IPS-20b (cell line): ENCODE data around the gene PLXND1.
"Not testable (repeated sequence)": the region's sequence is repeated elsewhere in the genome, so short reads cannot be mapped to it uniquely, and the experiment has no call there.

ENCODE experiments used
- H3K27ac ChIP-seq: one replicate; pipeline ENCODE4 v1.5.1; 2013; ENCODE audit warnings: low read length
- H3K27me3 ChIP-seq: 2 replicates; pipeline ENCODE4 v1.6.1; 2013; ENCODE audit warnings: mild to moderate bottlenecking, low read length, inconsistent platforms; ENCODE audit not compliant: insufficient read depth
- H3K36me3 ChIP-seq: 2 replicates; pipeline ENCODE4 v1.6.1; 2013; ENCODE audit warnings: low read depth, mild to moderate bottlenecking, inconsistent platforms, low read length, moderate library complexity; ENCODE audit not compliant: insufficient read depth
- H3K4me1 ChIP-seq: 2 replicates; pipeline ENCODE4 v1.6.1; 2013; ENCODE audit warnings: mild to moderate bottlenecking, control low read depth, inconsistent platforms, low read length, moderate library complexity; ENCODE audit not compliant: insufficient read depth
- H3K4me3 ChIP-seq: 2 replicates; pipeline ENCODE4 v1.5.1; 2013; ENCODE audit warnings: mild to moderate bottlenecking, low read length, inconsistent platforms
- H3K9ac ChIP-seq: 2 replicates; pipeline ENCODE4 v1.6.1; 2013; ENCODE audit warnings: low read depth, mild to moderate bottlenecking, inconsistent platforms, low read length, moderate library complexity
- H3K9me3 ChIP-seq: 2 replicates; pipeline ENCODE4 v1.6.1; 2013; ENCODE audit warnings: mild to moderate bottlenecking, low read depth, low read length, inconsistent platforms; ENCODE audit not compliant: insufficient read depth

Gene PLXND1

GRCh38 chr3:129610794-129611445 lies 4.4 kb upstream of the PLXND1 start:
- not testable (repeated sequence) for H3K4me3 ChIP-seq, H3K9me3 ChIP-seq, H3K9ac ChIP-seq, H3K27ac ChIP-seq, H3K36me3 ChIP-seq
- Histone ChIP-seq H3K4me1 (peaks cover 16% of the 10 kb centered on the region), H3K27me3 (peaks cover 27% of the 10 kb centered on the region)

GRCh38 chr3:129610276-129610675 lies 3.8 kb upstream of the PLXND1 start:
- no peaks in the 10 kb centered on the region for H3K9me3 ChIP-seq
- peaks cover 16% of the 10 kb centered on the region for H3K4me1 ChIP-seq
- no peaks in the 10 kb centered on the region for H3K36me3 ChIP-seq
- H3K27me3 ChIP-seq = peaks cover 34% of the 10 kb centered on the region
- H3K4me3 ChIP-seq = no peak overlapping the region
- no peak overlapping the region for H3K9ac ChIP-seq
- H3K27ac ChIP-seq = no peak overlapping the region

- no peaks in the 10 kb centered on the region for H3K9me3 ChIP-seq
- H3K27ac ChIP-seq = no peak overlapping the region
- peaks cover 16% of the 10 kb centered on the region for H3K4me1 ChIP-seq
- H3K27me3 ChIP-seq = peaks cover 39% of the 10 kb centered on the region
- H3K4me3 ChIP-seq = no peak overlapping the region
- no peaks in the 10 kb centered on the region for H3K36me3 ChIP-seq
- H3K9ac ChIP-seq = no peak overlapping the region
Measured at GRCh38 chr3:129609591-129610182, 3.2 kb upstream of the PLXND1 start.

- Histone ChIP-seq H3K4me1 (peaks cover 16% of the 10 kb centered on the region), H3K4me3 (no peak overlapping the region), H3K9ac (no peak overlapping the region), H3K27me3 (peaks cover 45% of the 10 kb centered on the region), H3K9me3 (no peaks in the 10 kb centered on the region), H3K27ac (no peak overlapping the region), H3K36me3 (no peaks in the 10 kb centered on the region)
Measured at GRCh38 chr3:129608936-129609590, 2.6 kb upstream of the PLXND1 start.

GRCh38 chr3:129608087-129608935 lies 1.8 kb upstream of the PLXND1 start:
- H3K9me3 ChIP-seq = no peaks in the 10 kb centered on the region
- no peak overlapping the region for H3K4me3 ChIP-seq
- no peaks in the 10 kb centered on the region for H3K36me3 ChIP-seq
- no peak overlapping the region for H3K27ac ChIP-seq
- no peak overlapping the region for H3K9ac ChIP-seq
- peaks cover 16% of the 10 kb centered on the region for H3K4me1 ChIP-seq
- H3K27me3 ChIP-seq = peaks cover 49% of the 10 kb centered on the region

- peak overlapping the region; percentile 70 for H3K4me3 ChIP-seq
Measured at GRCh38 chr3:129607391-129608068, 1.1 kb upstream of the PLXND1 start.

GRCh38 chr3:129605922-129606635 lies 397 bp downstream of the PLXND1 start:
- no peak overlapping the region for H3K27ac ChIP-seq

More at GRCh38 chr3:129607391-129608068, 1.1 kb upstream of the PLXND1 start:
- peaks cover 49% of the 10 kb centered on the region for H3K27me3 ChIP-seq
- no peaks in the 10 kb centered on the region for H3K36me3 ChIP-seq
- H3K9ac ChIP-seq = peak overlapping the region; percentile 68; the same call in 1 of the 2 replicates
- peaks cover 20% of the 10 kb centered on the region for H3K4me1 ChIP-seq
- no peaks in the 10 kb centered on the region for H3K9me3 ChIP-seq
- no peak overlapping the region for H3K27ac ChIP-seq

GRCh38 chr3:129605203-129605921 lies 1.1 kb downstream of the PLXND1 start:
- Histone ChIP-seq H3K4me1 (peaks cover 24% of the 10 kb centered on the region), H3K36me3 (no peaks in the 10 kb centered on the region), H3K27ac (no peak overlapping the region), H3K4me3 (peak overlapping the region; percentile 63), H3K9me3 (no peaks in the 10 kb centered on the region), H3K27me3 (peaks cover 49% of the 10 kb centered on the region), H3K9ac (no peak overlapping the region)

More at GRCh38 chr3:129605922-129606635, 397 bp downstream of the PLXND1 start:
- Histone ChIP-seq H3K4me1 (peaks cover 24% of the 10 kb centered on the region), H3K4me3 (peak overlapping the region; percentile 63; the same call in 1 of the 2 replicates), H3K9me3 (no peaks in the 10 kb centered on the region), H3K9ac (no peak overlapping the region), H3K27me3 (peaks cover 49% of the 10 kb centered on the region), H3K36me3 (no peaks in the 10 kb centered on the region)

GRCh38 chr3:129604767-129605166 lies 1.7 kb downstream of the PLXND1 start:
- Histone ChIP-seq H3K36me3 (no peaks in the 10 kb centered on the region), H3K9ac (no peak overlapping the region), H3K4me1 (peaks cover 28% of the 10 kb centered on the region), H3K27ac (no peak overlapping the region), H3K9me3 (no peaks in the 10 kb centered on the region), H3K27me3 (peaks cover 49% of the 10 kb centered on the region), H3K4me3 (peak overlapping the region; percentile 50)

GRCh38 chr3:129603991-129604749 lies 2.3 kb downstream of the PLXND1 start:
- H3K36me3 ChIP-seq = no peaks in the 10 kb centered on the region
- no peak overlapping the region for H3K27ac ChIP-seq
- peak overlapping the region; percentile 50; the same call in 1 of the 2 replicates for H3K4me3 ChIP-seq
- no peaks in the 10 kb centered on the region for H3K9me3 ChIP-seq
- H3K27me3 ChIP-seq = peaks cover 49% of the 10 kb centered on the region
- peaks cover 29% of the 10 kb centered on the region for H3K4me1 ChIP-seq
- H3K9ac ChIP-seq = no peak overlapping the region
